HG03196 (cell line): ENCODE measurements around the gene AZIN2.
"Not testable (repeated sequence)": the region's sequence is repeated elsewhere in the genome, so short reads cannot be mapped to it uniquely, and the experiment has no call there.

Experiments used
- ATAC-seq: cut with Tn5 transposase; IDR thresholded peaks from one replicate; pipeline ENCODE4 v1.9.1; 2021; ENCODE audit not compliant: unreplicated experiment

AZIN2 gene

GRCh38 chr1:33080885-33081553 lies at the start of gene AZIN2:
TSS of gene AZIN2 (plus strand) at chr1:33081153. CDS start at chr1:33082250, 1,097 bp downstream.
- peak; percentile 77 for ATAC-seq

- no peak for ATAC-seq
Measured at GRCh38 chr1:33031506-33031905, 49.4 kb upstream of the AZIN2 start.

- ATAC-seq: no peak
Measured at GRCh38 chr1:33032126-33032869, 48.7 kb upstream of the AZIN2 start.

GRCh38 chr1:33036051-33036525 lies 44.9 kb upstream of the AZIN2 start:
- ATAC-seq: no peak

- peak; percentile 96 for ATAC-seq
Measured at GRCh38 chr1:33036526-33037503, 44.1 kb upstream of the AZIN2 start, which contains the start of gene AK2. TSS of gene AK2 (minus strand) at chr1:33036883. CDS start at chr1:33036828, 55 bp downstream.

- ATAC-seq: no peak
Measured at GRCh38 chr1:33039840-33040239, 41.1 kb upstream of the AZIN2 start.

GRCh38 chr1:33041026-33041425 lies 39.9 kb upstream of the AZIN2 start:
- no peak for ATAC-seq

GRCh38 chr1:33042831-33043230 lies 38.1 kb upstream of the AZIN2 start:
- no peak for ATAC-seq

- ATAC-seq: no peak
Measured at GRCh38 chr1:33043267-33044092, 37.5 kb upstream of the AZIN2 start.

- ATAC-seq: no peak
Measured at GRCh38 chr1:33045246-33045645, 35.7 kb upstream of the AZIN2 start.

GRCh38 chr1:33045814-33046213 lies 35.1 kb upstream of the AZIN2 start:
- no peak for ATAC-seq

GRCh38 chr1:33046234-33046633 lies 34.7 kb upstream of the AZIN2 start:
- not testable (repeated sequence) for ATAC-seq

- ATAC-seq: no peak
Measured at GRCh38 chr1:33047290-33047689, 33.7 kb upstream of the AZIN2 start.

GRCh38 chr1:33047839-33048305 lies 33.1 kb upstream of the AZIN2 start:
- ATAC-seq: no peak

- ATAC-seq: no peak
Measured at GRCh38 chr1:33048426-33048825, 32.5 kb upstream of the AZIN2 start.

- ATAC-seq: no peak
Measured at GRCh38 chr1:33049371-33049770, 31.6 kb upstream of the AZIN2 start.

GRCh38 chr1:33050221-33051076 lies 30.5 kb upstream of the AZIN2 start:
- no peak for ATAC-seq

- ATAC-seq: no peak
Measured at GRCh38 chr1:33055210-33056008, 25.5 kb upstream of the AZIN2 start.
